HG02943 (cell line): Measurements from ENCODE around the gene OMP.
"Not testable (repeated sequence)": the region's sequence is repeated elsewhere in the genome, so short reads cannot be mapped to it uniquely, and the experiment has no call there.

Experiments used
- ATAC-seq: cut with Tn5 transposase; IDR thresholded peaks from one replicate; pipeline ENCODE4 v1.9.1; 2021; ENCODE audit warnings: mild to moderate bottlenecking, low read depth, moderate library complexity; ENCODE audit not compliant: unreplicated experiment

Gene OMP

GRCh38 chr11:77084581-77085191 is 18.0 kb upstream of the OMP start:
- no peak for ATAC-seq

- ATAC-seq: no peak
These were observed 17.0 kb upstream of the OMP start for GRCh38 chr11:77085652-77086051.

DNA sequence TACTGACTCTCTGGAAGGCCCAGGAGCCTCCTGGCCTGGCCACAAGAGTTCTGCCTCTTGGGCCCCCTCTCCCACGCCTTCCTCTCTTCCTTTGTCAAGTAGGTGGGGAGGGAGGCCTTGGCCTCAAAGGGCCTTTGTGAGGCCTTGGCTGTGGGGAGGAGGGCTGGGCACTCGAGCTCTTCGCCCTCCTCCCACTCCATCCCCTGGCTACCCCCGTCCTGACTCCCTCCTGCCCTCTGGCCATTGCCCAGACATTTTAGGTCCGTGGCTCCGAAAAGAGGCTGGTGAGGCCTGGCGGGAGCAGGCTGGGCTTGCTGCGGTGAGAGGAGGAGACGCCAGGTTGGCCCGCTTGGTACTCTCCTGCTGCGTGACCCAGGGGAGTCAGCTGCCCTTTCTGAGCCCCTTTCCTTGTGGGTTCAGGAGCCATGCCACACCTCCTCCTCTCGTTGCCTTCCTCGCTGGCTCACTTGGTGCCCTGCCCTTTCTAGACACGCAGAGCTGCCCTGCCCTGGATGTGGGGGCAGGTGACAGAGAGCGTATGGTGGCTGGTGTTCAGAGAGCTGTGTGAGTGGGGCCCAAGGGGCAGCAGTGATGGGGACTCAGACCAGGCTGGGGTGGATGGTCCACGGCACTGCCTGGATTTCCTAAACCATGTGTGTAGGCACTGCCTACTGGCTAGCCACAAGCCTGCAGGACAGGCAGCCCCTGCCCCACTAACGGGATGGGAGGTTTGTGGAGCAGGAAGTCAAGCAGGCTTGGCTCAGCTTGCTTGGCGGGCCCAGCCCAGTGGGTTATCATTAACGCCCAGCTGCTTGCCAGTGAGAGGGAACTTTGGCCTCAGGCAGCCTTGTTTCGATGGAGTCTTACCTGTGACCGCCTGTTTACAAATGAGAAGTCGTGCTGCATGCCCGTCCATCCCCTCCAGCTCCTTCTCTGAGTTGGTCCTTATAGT is 15.8 kb upstream of the OMP start:
- ATAC-seq: no peak

DNA sequence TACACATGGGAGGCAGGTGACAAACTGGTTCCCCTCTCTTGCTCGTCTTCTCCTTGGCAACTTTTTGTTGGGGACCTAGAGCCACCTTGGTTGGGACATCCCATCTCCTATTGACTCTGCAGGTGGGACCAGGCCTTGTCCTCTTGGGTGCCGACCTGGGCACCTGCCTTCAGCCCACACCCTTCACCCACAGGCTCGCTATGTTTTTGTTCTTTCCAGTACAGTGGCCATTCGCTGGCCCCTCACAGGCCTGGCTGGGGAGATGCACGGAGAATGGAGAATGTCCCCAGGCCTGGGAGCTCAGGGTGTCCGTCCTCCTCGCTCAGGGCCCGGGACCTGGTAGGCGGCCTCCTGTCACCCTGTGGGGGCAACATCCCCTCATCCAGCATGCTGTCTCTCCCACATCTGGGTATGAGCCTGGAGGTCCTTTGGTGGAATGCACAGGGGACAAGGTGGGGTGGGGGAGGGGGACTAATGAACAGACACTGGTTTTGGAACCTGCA is 14.9 kb upstream of the OMP start:
- no peak for ATAC-seq

GRCh38 chr11:77088236-77089003 is 14.2 kb upstream of the OMP start:
- ATAC-seq: no peak

DNA sequence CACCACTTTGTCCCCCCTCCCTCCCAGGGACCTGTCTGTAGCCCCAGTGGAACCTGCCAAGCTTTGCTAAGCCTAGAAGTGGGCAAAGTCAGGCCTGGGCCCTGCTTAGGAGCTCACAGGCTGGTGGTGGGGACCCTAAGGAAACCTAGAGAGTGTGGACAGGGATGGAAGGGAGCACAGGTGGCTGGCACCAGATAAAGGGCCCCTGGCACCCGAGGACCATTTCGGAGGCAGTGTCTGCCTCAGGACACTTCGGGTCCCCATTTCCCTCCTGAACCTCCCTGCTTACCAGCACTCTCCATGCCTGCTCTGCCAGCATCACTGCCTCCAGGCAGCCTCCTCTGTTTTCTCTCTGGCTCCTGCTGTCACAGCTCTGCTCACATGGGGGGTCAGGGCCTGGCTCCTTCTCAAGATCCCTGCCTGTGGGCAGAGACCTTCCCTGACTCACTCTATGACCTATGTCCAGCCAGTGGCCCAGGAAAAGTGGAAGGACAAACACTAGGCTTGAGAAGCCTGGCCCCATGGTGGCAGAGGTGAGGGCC is 13.6 kb upstream of the OMP start:
- no peak for ATAC-seq

DNA sequence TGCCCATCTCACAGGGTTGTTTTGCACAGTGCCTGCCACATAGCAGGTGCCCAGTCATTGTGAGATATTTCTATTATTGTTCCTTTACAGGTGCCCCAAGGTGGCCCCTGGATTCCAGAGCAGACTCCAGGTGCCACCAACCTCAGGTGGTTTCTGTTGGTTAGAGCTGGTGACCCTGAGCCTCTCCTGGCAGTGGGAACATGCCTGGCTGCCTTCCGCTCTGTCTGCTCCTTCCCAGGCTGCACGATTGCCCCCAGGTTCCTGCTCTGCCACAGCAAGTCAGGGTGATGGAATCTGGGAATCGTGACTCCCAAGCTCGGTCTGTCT is 12.6 kb upstream of the OMP start:
- ATAC-seq: no peak

DNA sequence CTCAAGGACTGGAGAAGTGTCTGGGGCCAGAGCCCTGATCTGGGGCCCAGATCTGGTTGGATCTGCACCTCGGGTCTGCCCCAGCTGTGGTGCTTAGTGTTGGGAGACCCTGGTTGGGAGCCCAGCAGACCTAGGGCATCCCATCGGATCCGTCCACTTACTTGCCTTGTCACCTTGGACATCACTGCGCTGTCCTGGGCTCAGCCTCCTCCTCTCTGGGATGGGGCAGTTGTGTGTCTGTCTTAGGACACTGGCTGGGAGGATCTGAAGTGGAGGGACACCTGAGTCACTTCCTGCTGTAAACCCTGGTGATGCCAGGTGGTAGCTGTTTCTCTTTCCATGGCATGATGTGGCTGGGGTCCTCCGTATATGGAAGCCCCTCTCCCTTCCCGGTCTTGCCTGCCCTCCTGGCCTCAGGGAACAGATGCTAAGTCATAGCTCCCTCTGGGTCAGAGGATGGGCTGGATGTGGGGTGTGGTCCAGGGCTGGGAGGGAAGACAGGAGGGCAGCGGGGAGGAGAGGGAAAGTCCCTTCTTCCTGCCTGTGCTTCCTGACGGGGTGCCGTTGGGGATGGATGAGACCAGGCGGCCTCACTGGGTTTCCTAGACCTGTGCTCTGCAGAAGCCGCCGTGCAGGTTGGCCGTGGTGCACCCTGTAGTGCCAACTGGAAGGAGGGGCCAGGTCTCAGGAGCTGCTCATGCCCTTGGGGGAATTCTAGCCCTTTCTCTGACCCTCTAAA is 12.1 kb upstream of the OMP start:
- ATAC-seq: no peak

DNA sequence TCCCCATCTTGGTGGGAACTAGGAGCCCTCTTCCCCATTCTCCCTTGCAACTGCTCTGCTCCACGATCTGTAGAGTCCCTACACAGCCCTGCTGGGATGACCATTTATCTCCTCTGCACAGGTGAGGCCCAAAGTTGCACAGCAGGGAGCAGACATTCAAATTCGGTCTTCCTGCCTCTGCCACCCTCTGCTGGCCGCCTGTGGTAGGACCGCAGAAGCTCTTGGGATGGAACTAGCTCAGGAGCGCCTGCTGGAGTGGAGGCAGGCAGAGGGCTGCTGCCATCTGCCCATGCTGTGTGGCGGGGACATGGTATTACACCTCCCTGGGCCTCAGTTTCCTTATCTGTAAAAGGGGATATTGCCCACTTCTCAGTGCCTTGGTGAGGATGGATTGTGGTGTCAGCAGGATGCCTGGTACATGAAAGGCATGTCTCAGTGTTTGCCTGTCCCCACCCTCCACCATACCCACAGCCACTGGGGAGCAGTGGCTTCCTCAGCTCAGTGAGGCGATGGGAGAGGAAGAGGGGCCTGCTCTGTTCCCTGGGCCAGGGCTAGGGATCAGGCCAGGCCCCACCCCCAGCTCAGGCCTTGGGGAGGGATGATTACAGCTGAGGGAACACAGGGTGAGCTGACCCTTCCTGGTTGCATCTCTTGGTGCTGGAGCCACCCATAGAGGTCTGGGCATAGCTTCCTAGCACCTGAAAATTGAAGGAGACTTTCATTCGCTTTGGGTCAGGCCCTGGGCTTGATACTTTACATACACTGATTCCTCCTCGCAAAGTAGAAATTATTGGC is 11.3 kb upstream of the OMP start:
- ATAC-seq: no peak

DNA sequence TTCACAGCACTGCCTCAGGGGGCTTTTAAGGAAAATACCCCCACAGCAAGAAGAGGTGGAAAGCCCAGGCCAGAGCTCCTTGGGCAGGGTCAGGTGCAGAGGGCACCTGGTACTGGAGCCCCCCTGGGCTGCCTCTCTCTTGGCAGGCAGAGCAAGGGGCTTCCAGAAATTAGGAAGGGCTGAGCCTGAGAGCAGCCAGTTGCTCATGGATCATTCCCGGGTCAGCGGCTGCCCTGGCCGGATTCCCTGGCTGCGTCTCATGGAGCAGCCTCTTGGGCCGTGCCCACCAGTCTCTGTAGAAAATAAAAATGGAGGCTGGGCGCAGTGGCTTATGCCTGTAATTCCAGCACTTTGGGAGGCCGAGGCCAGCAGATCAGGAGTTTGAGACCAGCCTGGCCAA is 10.3 kb upstream of the OMP start:
- no peak for ATAC-seq

GRCh38 chr11:77093056-77093891 is 9.4 kb upstream of the OMP start:
- no peak for ATAC-seq

- no peak for ATAC-seq
These were observed 8.4 kb upstream of the OMP start for GRCh38 chr11:77093987-77094840.

DNA sequence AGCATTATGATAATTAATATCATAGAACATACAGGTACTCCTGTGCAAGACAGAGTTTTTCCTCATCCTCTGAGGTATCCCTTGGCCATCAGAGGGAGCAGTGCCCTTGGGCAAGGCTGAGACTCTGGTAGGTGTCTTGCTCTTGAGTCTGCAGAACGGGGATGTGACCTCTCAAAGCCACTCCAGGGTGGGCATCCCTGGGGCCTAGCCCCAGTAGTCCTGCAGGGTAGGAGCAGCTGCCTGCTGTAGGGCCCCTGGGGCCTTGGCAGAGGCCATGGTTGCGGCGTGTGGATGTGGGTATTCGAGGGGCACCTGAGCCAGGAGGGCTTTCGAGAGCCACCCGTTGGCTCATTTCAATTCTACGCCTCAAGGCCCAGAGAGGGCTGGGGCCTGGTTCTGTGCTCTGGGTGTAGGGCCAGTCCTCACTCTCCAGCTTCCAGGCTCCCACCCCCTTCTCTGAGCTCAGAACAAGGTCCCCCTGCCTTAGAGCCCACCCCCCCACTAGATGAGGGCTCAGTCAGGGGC is 7.7 kb upstream of the OMP start:
- ATAC-seq: no peak

DNA sequence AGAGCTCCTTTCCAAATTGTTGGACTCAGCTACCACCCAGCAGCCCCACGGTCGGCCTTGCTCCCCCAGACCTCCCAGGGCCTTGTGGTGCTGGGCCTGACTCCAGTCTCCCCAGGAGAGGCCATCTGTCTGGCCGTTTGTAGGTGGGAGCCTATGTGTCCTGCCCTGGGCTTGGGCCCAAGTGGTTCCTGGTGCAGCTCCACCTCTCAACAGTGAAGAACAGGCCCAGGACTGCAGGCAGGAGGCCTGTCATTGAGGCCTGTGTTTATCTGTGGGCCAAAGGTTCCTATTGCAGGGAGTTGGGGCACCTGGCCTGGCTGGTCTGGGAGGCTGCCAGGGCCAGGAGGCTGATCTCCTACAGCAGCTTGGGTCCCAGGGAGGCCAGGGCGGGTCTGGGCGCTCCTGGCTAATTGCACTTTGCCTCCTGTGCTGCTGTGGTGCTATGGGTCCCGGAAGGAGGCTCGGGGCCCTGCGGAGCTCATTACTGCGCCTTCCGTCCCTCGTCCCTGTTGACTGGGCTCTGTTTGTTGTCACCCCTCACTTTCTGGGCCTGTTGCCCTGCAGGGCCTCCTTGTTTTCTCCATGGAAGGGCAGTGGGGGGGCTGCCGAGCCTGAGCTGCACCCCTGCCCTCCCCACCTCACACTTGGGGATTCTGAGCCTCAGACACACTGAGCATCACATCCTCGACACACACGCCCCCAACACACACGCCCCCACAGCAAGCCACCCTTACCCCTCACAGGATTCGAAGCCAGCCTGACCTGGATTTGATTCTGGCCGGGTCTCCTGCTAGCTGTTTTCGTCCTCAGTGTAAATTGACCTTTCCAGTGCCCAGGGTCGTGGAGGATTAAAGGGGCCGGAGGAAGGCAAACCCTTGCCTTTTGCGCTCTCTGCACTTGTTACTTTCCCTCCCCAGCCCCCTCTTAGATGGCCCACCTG is 6.8 kb upstream of the OMP start:
- no peak for ATAC-seq

GRCh38 chr11:77096591-77097019 is 6.0 kb upstream of the OMP start:
- no peak for ATAC-seq

DNA sequence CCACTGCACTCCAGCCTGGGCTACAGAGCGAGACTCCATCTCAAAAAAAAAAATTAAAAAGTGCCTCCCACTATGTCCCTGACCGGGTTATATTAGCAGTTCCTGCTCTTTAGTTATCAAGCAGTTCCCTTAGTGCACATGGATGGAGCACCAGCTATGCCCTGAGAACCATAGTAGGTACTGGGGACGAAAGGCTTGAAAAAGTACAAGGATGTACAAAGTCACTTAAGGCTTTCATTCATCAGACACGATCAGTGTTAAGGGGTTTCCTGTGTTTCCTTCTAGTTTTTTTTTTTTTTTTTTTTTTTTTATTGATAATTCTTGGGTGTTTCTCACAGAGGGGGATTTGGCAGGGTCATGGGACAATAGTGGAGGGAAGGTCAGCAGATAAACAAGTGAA is 5.5 kb upstream of the OMP start:
- ATAC-seq: not testable (repeated sequence)
